Left hindlimb (tissue), 1 donor: ENCODE results near the gene CFAP74.
"Not testable (repeated sequence)": the region's sequence is repeated elsewhere in the genome, so short reads cannot be mapped to it uniquely, and the experiment has no call there.

ENCODE experiments used
- DNase-seq: peaks from one replicate; pipeline ENCODE4 v3.0.0-alpha.2; 2018

Gene CFAP74

GRCh38 chr1:1893291-1893985 lies 110.1 kb downstream of the CFAP74 start:
- no peak for DNase-seq

GRCh38 chr1:1892763-1893120 lies 110.8 kb downstream of the CFAP74 start:
- DNase-seq, result no peak

- DNase-seq, result no peak
These were observed 111.4 kb downstream of the CFAP74 start for GRCh38 chr1:1892079-1892762.

- DNase-seq, result peak; percentile 91
These were observed 112.1 kb downstream of the CFAP74 start for GRCh38 chr1:1891349-1892078.

- peak; percentile 93 for DNase-seq
These were observed 112.9 kb downstream of the CFAP74 start, which contains the start of gene GNB1 for GRCh38 chr1:1890506-1891348. Gene GNB1 (minus strand): TSS chr1:1891087. CDS start chr1:1825453, 65,634 bp downstream.

GRCh38 chr1:1889847-1890505 lies 113.6 kb downstream of the CFAP74 start:
- DNase-seq, result no peak

- DNase-seq, result no peak
These were observed 114.4 kb downstream of the CFAP74 start for GRCh38 chr1:1889090-1889750.

- DNase-seq, result not testable (repeated sequence)
These were observed 119.7 kb downstream of the CFAP74 start for GRCh38 chr1:1883890-1884289.

GRCh38 chr1:1883092-1883873 lies 120.3 kb downstream of the CFAP74 start:
- DNase-seq, result no peak

GRCh38 chr1:1881727-1882126 lies 121.9 kb downstream of the CFAP74 start:
- DNase-seq, result no peak

- DNase-seq, result no peak
These were observed 122.8 kb downstream of the CFAP74 start for GRCh38 chr1:1880617-1881312.

- no peak for DNase-seq
These were observed 123.6 kb downstream of the CFAP74 start for GRCh38 chr1:1879942-1880341.

GRCh38 chr1:1877865-1878436 lies 125.6 kb downstream of the CFAP74 start:
- no peak for DNase-seq

GRCh38 chr1:1876335-1876930 lies 127.2 kb downstream of the CFAP74 start:
- DNase-seq, result no peak

- no peak for DNase-seq
These were observed 127.7 kb downstream of the CFAP74 start for GRCh38 chr1:1875932-1876331.

GRCh38 chr1:1874901-1875300 lies 128.7 kb downstream of the CFAP74 start:
- DNase-seq, result no peak

GRCh38 chr1:1873186-1873585 lies 130.4 kb downstream of the CFAP74 start:
- no peak for DNase-seq

GRCh38 chr1:1872329-1872994 lies 131.1 kb downstream of the CFAP74 start:
- DNase-seq, result no peak
